Esophagus (tissue), 2 donors: Measurements from ENCODE around the gene CD7. TPM values are rescaled to one million over a fixed set of nuclear protein-coding genes. Genes with fewer than 3 reads are reported as not detected.

Experiments used
- H3K27ac ChIP-seq, 2 donors: one replicate each; pipeline ENCODE4 v1.5.1; 2013; ENCODE audit warnings: low read depth in 2 of 2, mild to moderate bottlenecking in 2 of 2, inconsistent platforms in 1 of 2, low read length in 1 of 2, moderate library complexity in 1 of 2
- H3K27me3 ChIP-seq, 2 donors: one replicate each; pipeline ENCODE4 v1.6.1; 2013; ENCODE audit warnings: low read length in 2 of 2, control low read depth in 1 of 2, mild to moderate bottlenecking in 1 of 2; ENCODE audit not compliant: insufficient read depth in 2 of 2, control insufficient read depth in 1 of 2
- H3K36me3 ChIP-seq, 2 donors: one replicate each; pipeline ENCODE4 v1.6.1; 2013; ENCODE audit warnings: low read length in 1 of 2; ENCODE audit not compliant: control insufficient read depth in 2 of 2, insufficient read depth in 2 of 2
- H3K4me1 ChIP-seq, 2 donors: one replicate each; pipeline ENCODE4 v1.6.1; 2013; ENCODE audit warnings: low read length in 1 of 2; ENCODE audit not compliant: control insufficient read depth in 2 of 2, insufficient read depth in 2 of 2
- H3K4me3 ChIP-seq, 2 donors: one replicate each; pipeline ENCODE4 v1.5.1; 2013; ENCODE audit warnings: low read length in 2 of 2, mild to moderate bottlenecking in 2 of 2, low read depth in 1 of 2, moderate library complexity in 1 of 2
- H3K9me3 ChIP-seq, 2 donors: one replicate each; pipeline ENCODE4 v1.6.1; 2013; ENCODE audit warnings: mild to moderate bottlenecking in 2 of 2, low read depth in 1 of 2, low read length in 1 of 2, moderate library complexity in 1 of 2; ENCODE audit not compliant: control insufficient read depth in 2 of 2, insufficient read depth in 1 of 2
- WGBS, 2 donors: extraction: QIAGEN DNeasy Blood & Tissue Kit; methylation state at CpG; one replicate each; pipeline ENCODE4 v1.1.7; 2013; 5-methylcytosine and 5-hydroxymethylcytosine counted together
- polyA plus RNA-seq, 2 donors: library from polyadenylated mRNA; stranded (reverse); fragments of 200-250 nt; gene quantifications; one replicate each; pipeline ENCODE4 v1.2.3, GENCODE V29; 2013
- donor health status: healthy with polysubstance abuse.
- donor health status: Bipolar disorder and iron deficiency.

The CD7 gene
- polyA plus RNA-seq, 2 donors: 2.6 to 3.1 TPM

GRCh38 chr17:82269882-82270500 is 47.4 kb downstream of the CD7 start:
- H3K27ac ChIP-seq: peak overlapping the region in 1 of 2 donors; percentile 59
- peaks cover 2 to 41% of the 10 kb centered on the region in 2 donors for H3K4me1 ChIP-seq
- H3K36me3 ChIP-seq: peaks cover 4 to 29% of the 10 kb centered on the region in 2 donors
- H3K9me3 ChIP-seq: no peaks in the 10 kb centered on the region
- H3K4me3 ChIP-seq: no peak overlapping the region
- 55 to 71% methylated on average over 13 of the region's 13 CpGs for WGBS, 2 donors
- H3K27me3 ChIP-seq: no peaks in the 10 kb centered on the region

- H3K4me3 ChIP-seq: no peak overlapping the region
Measured at GRCh38 chr17:82269138-82269881, 48.1 kb downstream of the CD7 start.

DNA sequence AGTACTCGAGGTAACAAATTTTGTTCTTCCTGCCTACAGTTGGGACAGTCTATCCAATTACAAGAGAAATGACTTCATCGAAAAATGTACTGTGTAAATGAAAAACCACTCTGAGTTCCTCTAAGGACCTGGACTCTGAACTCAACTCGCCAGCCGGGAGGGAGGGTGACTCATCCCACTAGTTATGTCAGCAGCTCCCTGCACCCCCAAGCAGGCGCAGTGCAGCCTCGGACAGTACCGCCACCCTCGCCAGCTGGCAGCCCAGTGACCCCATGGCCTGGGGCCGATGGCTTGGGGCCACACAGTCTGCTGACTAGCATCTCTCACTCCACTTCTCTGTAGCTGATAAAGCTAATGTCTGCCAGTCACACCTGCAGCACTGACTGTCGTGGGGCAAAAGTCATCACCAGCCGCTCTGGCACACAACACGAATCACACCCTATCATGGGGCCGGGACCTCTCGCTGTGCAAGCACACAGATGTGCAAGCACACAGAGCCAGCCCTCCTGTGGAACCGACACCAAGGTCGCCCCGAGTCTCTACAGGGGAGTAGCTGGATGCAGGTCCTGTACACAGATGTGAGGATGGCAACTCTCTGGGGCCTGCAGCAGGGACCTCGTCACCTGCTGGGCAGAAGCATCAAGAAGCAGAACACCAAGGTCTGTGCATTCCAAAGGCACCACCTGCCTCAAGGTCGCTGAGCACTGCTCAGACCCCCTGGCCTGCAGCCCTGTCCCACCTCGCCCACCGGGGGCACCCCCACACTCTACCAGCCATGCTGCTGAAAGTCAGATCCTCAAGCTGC is 49.6 kb downstream of the CD7 start:
- Histone ChIP-seq H3K36me3 (peaks cover 8 to 45% of the 10 kb centered on the region in 2 donors), H3K27ac (peak overlapping the region; percentile 73 to 91), H3K4me1 (peaks cover 2 to 35% of the 10 kb centered on the region in 2 donors), H3K27me3 (no peaks in the 10 kb centered on the region), H3K9me3 (no peaks in the 10 kb centered on the region), H3K4me3 (no peak overlapping the region)
- WGBS, 2 donors: 21 to 24% methylated on average over 21 of the region's 21 CpGs

More at GRCh38 chr17:82269138-82269881, 48.1 kb downstream of the CD7 start:
- H3K9me3 ChIP-seq: no peaks in the 10 kb centered on the region
- H3K36me3 ChIP-seq: peaks cover 4 to 32% of the 10 kb centered on the region in 2 donors
- H3K27me3 ChIP-seq: no peaks in the 10 kb centered on the region
- H3K27ac ChIP-seq: peak overlapping the region in 1 of 2 donors; percentile 59
- 59 to 69% methylated on average over 10 of the region's 10 CpGs for WGBS, 2 donors
- H3K4me1 ChIP-seq: peaks cover 2 to 41% of the 10 kb centered on the region in 2 donors

GRCh38 chr17:82266142-82266541 is 51.3 kb downstream of the CD7 start:
- Histone ChIP-seq H3K36me3 (peaks cover 15 to 49% of the 10 kb centered on the region in 2 donors), H3K27ac (peak overlapping the region in 1 of 2 donors; percentile 6), H3K9me3 (no peaks in the 10 kb centered on the region), H3K4me3 (no peak overlapping the region), H3K27me3 (no peaks in the 10 kb centered on the region), H3K4me1 (peaks cover 2 to 28% of the 10 kb centered on the region in 2 donors)
- 87 to 92% methylated on average over 10 of the region's 10 CpGs for WGBS, 2 donors

Other genes starting within 250 kb of the CD7 start
- gene FASN, start 219.4 kb downstream of the CD7 start, polyA plus RNA-seq: 10 to 100 TPM; 92.2 to 95.9 TPM
- 10 to 100 TPM; 16.3 to 33.7 TPM for gene CCDC57, start 104.8 kb downstream of the CD7 start, polyA plus RNA-seq
- gene SLC16A3, start 88.6 kb downstream of the CD7 start, polyA plus RNA-seq: 10 to 100 TPM; 17.5 to 41.0 TPM
- 10 to 100 TPM; 63.7 to 79.6 TPM for gene CSNK1D, start 43.9 kb downstream of the CD7 start, polyA plus RNA-seq
- gene SECTM1, start 16.2 kb upstream of the CD7 start, polyA plus RNA-seq: 10 to 100 TPM in 1 of 2 donors, 1 to 10 TPM in 1; 2.2 to 10.8 TPM
- under 1 TPM in 1 of 2 donors, not detected in 1; 0.01 TPM for gene TEX19, start 41.6 kb upstream of the CD7 start, polyA plus RNA-seq
- not detected for gene UTS2R, start 54.2 kb upstream of the CD7 start, polyA plus RNA-seq
- 10 to 100 TPM; 24.0 to 46.5 TPM for gene HEXD, start 100.7 kb upstream of the CD7 start, polyA plus RNA-seq
- 10 to 100 TPM; 11.4 to 11.6 TPM for gene OGFOD3, start 101.0 kb upstream of the CD7 start, polyA plus RNA-seq
- 10 to 100 TPM; 27.5 to 28.1 TPM for gene CYBC1, start 133.1 kb upstream of the CD7 start, polyA plus RNA-seq
- 10 to 100 TPM; 31.1 to 53.3 TPM for gene NARF, start 141.1 kb upstream of the CD7 start, polyA plus RNA-seq
- 10 to 100 TPM; 15.9 to 20.5 TPM for gene FOXK2, start 202.1 kb upstream of the CD7 start, polyA plus RNA-seq